ENCODE measurements around the gene ALOX15.

GRCh38 chr17:4623249-4623648 lies 18.2 kb downstream of the ALOX15 start:
- TF ChIP-seq POLR2A (IDR thresholded peaks at IDR 0.05; ENCODE audit: low read length) (no peak), GATA1 (IDR thresholded peaks at IDR 0.05; ENCODE audit: low read depth, low read length) (no peak)

All from erythroblast (primary cell).